Tongue (tissue), 2 donors: ENCODE data around the gene IL1RAPL1. TPM values are rescaled to one million over a fixed set of nuclear protein-coding genes. Genes with fewer than 3 reads are reported as not detected.

ENCODE experiments used
- DNase-seq: peaks from one replicate; pipeline ENCODE4 v3.0.0-alpha.2; 2015
- total RNA-seq: library from RNA; depleted of rRNA; stranded (reverse); fragments of >200 nt; gene quantifications from one replicate; pipeline ENCODE4 v1.2.3, GENCODE V29; 2014

Gene IL1RAPL1
- total RNA-seq, 1 donor from 2014 or later = 4.8 TPM

GRCh38 chrX:29653721-29654120, 1066.5 kb downstream of the IL1RAPL1 start:
- no peak for DNase-seq

- DNase-seq = no peak
These were observed 1072.7 kb downstream of the IL1RAPL1 start for GRCh38 chrX:29659911-29660310.

- DNase-seq = no peak
These were observed 1074.0 kb downstream of the IL1RAPL1 start for GRCh38 chrX:29661290-29661689.

- DNase-seq = no peak
These were observed 1074.9 kb downstream of the IL1RAPL1 start for GRCh38 chrX:29662101-29662500.

- peak; percentile 17 for DNase-seq
These were observed 1075.7 kb downstream of the IL1RAPL1 start for GRCh38 chrX:29662759-29663503.

GRCh38 chrX:29665532-29665931, 1078.3 kb downstream of the IL1RAPL1 start:
- DNase-seq = no peak

- DNase-seq = no peak
These were observed 1079.1 kb downstream of the IL1RAPL1 start for GRCh38 chrX:29666366-29666765.

- DNase-seq = no peak
These were observed 1084.2 kb downstream of the IL1RAPL1 start for GRCh38 chrX:29671421-29671820.

- DNase-seq = no peak
These were observed 1100.4 kb downstream of the IL1RAPL1 start for GRCh38 chrX:29687687-29688086.

- no peak for DNase-seq
These were observed 1102.8 kb downstream of the IL1RAPL1 start for GRCh38 chrX:29690061-29690460.

GRCh38 chrX:29691044-29691443, 1103.8 kb downstream of the IL1RAPL1 start:
- no peak for DNase-seq

GRCh38 chrX:29693912-29694311, 1106.7 kb downstream of the IL1RAPL1 start:
- DNase-seq = no peak

GRCh38 chrX:29699239-29699638, 1112.0 kb downstream of the IL1RAPL1 start:
- no peak for DNase-seq

- DNase-seq = no peak
These were observed 1119.8 kb downstream of the IL1RAPL1 start for GRCh38 chrX:29707088-29707487.

GRCh38 chrX:29721152-29721551, 1133.9 kb downstream of the IL1RAPL1 start:
- no peak for DNase-seq

- no peak for DNase-seq
These were observed 1137.1 kb downstream of the IL1RAPL1 start for GRCh38 chrX:29724316-29724715.

- no peak for DNase-seq
These were observed 1139.6 kb downstream of the IL1RAPL1 start for GRCh38 chrX:29726811-29727210.

- DNase-seq = no peak
These were observed 1141.4 kb downstream of the IL1RAPL1 start for GRCh38 chrX:29728639-29729038.

GRCh38 chrX:29744966-29745365, 1157.7 kb downstream of the IL1RAPL1 start:
- no peak for DNase-seq

GRCh38 chrX:29746326-29746725, 1159.1 kb downstream of the IL1RAPL1 start:
- no peak for DNase-seq

- DNase-seq = no peak
These were observed 1174.8 kb downstream of the IL1RAPL1 start for GRCh38 chrX:29762006-29762405.

GRCh38 chrX:29775890-29776289, 1188.6 kb downstream of the IL1RAPL1 start:
- DNase-seq = no peak

GRCh38 chrX:29787656-29788055, 1200.4 kb downstream of the IL1RAPL1 start:
- DNase-seq = no peak

GRCh38 chrX:29788991-29789699, 1201.9 kb downstream of the IL1RAPL1 start:
- DNase-seq = peak; percentile 2
